HG02571 (cell line): Measurements from ENCODE around the gene POLR2I.

ENCODE experiments used
- ATAC-seq: cut with Tn5 transposase; IDR thresholded peaks from one replicate; pipeline ENCODE4 v1.9.1; 2021; ENCODE audit warnings: mild to moderate bottlenecking, moderate library complexity; ENCODE audit not compliant: unreplicated experiment

Gene POLR2I

GRCh38 chr19:36064826-36065225, 49.8 kb downstream of the POLR2I start:
- no peak for ATAC-seq
